IPS-20b (cell line): Measurements from ENCODE around the gene IFITM5.

Source experiments
- H3K27ac ChIP-seq: one replicate; pipeline ENCODE4 v1.5.1; 2013; ENCODE audit warnings: low read length
- H3K27me3 ChIP-seq: 2 replicates; pipeline ENCODE4 v1.6.1; 2013; ENCODE audit warnings: mild to moderate bottlenecking, low read length, inconsistent platforms; ENCODE audit not compliant: insufficient read depth
- H3K36me3 ChIP-seq: 2 replicates; pipeline ENCODE4 v1.6.1; 2013; ENCODE audit warnings: low read depth, mild to moderate bottlenecking, inconsistent platforms, low read length, moderate library complexity; ENCODE audit not compliant: insufficient read depth
- H3K4me1 ChIP-seq: 2 replicates; pipeline ENCODE4 v1.6.1; 2013; ENCODE audit warnings: mild to moderate bottlenecking, control low read depth, inconsistent platforms, low read length, moderate library complexity; ENCODE audit not compliant: insufficient read depth
- H3K4me3 ChIP-seq: 2 replicates; pipeline ENCODE4 v1.5.1; 2013; ENCODE audit warnings: mild to moderate bottlenecking, low read length, inconsistent platforms
- H3K9ac ChIP-seq: 2 replicates; pipeline ENCODE4 v1.6.1; 2013; ENCODE audit warnings: low read depth, mild to moderate bottlenecking, inconsistent platforms, low read length, moderate library complexity
- H3K9me3 ChIP-seq: 2 replicates; pipeline ENCODE4 v1.6.1; 2013; ENCODE audit warnings: mild to moderate bottlenecking, low read depth, low read length, inconsistent platforms; ENCODE audit not compliant: insufficient read depth

IFITM5 gene

DNA sequence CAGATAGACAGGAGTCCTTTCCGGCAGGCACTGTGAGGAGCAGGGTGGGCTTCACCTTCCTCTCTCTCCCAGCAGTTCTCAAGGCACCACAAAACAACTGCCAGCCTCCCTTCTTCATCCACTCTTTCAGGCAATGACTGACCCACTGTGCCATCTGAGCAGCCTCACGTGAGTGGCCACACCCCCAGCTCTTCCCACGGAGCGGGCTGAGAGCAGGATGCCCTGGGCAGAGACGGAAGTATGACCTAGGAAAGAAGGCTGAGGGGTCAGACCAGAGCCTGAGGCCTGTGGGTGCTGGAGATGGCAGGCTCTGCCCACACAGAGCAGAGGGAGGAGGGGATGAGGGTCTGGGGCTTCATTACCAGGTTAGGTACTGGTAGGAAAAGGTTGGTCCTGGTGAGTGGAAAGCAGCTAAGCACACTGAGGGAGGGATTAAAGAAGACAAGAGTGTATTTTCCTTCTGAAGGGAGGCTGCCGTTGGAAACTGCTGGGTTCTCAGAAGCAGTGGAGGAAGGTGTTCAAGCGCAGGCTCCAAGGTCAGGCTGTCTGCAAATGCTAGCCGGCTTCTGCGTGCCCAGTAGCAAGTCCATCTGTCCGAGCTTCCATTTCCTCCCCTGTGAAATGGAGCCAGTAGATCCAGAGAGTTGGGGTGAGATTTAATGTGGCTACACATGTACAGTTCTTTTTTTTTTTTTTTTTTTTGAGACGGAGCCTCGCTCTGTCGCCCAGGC is 16.5 kb downstream of the IFITM5 start:
- H3K27ac ChIP-seq, result no peak overlapping the region
- H3K9ac ChIP-seq, result no peak overlapping the region
- H3K4me1 ChIP-seq, result no peaks in the 10 kb centered on the region
- peaks cover 62% of the 10 kb centered on the region for H3K27me3 ChIP-seq
- no peak overlapping the region for H3K4me3 ChIP-seq
- no peaks in the 10 kb centered on the region for H3K36me3 ChIP-seq
- no peaks in the 10 kb centered on the region for H3K9me3 ChIP-seq

DNA sequence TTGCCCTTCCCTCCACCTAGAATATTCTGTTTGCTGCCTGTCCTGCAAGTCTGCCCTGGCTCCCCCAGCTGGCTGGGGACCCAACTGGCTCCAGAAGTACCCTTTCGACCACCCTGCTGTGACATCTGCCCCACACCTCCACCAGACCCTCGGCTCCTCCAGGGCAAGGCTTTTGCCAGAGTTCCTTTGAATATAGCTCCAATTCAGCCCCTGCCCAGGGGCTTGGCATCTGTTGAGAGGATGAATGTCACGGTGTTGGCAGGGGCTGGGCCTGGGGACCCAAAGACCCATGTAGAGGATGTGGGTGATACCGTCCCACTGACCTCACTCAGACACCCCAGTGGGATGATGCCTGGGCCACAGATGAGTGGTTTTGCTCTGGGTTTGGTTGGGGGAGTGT is 17.2 kb downstream of the IFITM5 start:
- Histone ChIP-seq H3K36me3 (no peaks in the 10 kb centered on the region), H3K9ac (no peak overlapping the region), H3K4me1 (no peaks in the 10 kb centered on the region), H3K4me3 (no peak overlapping the region), H3K9me3 (no peaks in the 10 kb centered on the region), H3K27ac (no peak overlapping the region), H3K27me3 (peaks cover 60% of the 10 kb centered on the region)

DNA sequence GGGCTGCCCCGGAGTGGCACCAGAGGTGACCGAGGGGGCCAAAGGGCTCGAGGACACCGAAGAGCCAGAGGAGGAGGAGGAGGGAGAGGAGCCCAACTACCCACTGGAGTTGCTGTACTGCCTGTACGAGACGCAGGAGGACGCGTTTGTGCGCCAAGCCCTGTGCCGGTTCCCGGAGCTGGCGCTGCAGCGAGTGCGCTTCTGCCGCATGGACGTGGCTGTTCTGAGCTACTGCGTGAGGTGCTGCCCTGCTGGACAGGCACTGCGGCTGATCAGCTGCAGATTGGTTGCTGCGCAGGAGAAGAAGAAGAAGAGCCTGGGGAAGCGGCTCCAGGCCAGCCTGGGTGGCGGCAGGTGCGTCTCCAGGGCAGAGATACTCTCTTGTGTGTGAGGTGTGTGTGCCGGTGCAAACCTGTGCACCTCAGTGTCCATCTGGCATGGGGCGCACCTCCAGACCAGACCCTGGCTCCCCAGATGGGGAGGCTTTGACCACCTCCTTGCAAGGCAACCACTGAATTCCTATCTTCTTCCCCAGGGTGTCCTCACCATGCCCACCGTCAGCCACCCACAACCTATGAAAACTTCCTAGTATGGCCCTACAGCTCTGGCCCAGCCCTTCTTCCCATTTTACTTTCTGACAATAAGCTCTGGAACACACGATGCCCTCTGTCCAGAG is 17.7 kb downstream of the IFITM5 start:
- H3K4me3 ChIP-seq, result no peak overlapping the region
- H3K4me1 ChIP-seq, result no peaks in the 10 kb centered on the region
- no peaks in the 10 kb centered on the region for H3K9me3 ChIP-seq
- H3K27me3 ChIP-seq, result peaks cover 57% of the 10 kb centered on the region
- H3K36me3 ChIP-seq, result no peaks in the 10 kb centered on the region
- H3K27ac ChIP-seq, result no peak overlapping the region
- H3K9ac ChIP-seq, result no peak overlapping the region

DNA sequence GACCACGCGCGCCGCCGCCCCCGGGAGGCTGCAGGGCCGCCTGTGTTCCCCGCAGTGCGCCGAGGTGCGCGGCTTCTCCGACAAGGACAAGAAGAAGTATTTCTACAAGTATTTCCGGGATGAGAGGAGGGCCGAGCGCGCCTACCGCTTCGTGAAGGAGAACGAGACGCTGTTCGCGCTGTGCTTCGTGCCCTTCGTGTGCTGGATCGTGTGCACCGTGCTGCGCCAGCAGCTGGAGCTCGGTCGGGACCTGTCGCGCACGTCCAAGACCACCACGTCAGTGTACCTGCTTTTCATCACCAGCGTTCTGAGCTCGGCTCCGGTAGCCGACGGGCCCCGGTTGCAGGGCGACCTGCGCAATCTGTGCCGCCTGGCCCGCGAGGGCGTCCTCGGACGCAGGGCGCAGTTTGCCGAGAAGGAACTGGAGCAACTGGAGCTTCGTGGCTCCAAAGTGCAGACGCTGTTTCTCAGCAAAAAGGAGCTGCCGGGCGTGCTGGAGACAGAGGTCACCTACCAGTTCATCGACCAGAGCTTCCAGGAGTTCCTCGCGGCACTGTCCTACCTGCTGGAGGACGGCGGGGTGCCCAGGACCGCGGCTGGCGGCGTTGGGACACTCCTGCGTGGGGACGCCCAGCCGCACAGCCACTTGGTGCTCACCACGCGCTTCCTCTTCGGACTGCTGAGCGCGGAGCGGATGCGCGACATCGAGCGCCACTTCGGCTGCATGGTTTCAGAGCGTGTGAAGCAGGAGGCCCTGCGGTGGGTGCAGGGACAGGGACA is 18.4 kb downstream of the IFITM5 start:
- Histone ChIP-seq H3K27me3 (peaks cover 57% of the 10 kb centered on the region), H3K4me3 (no peak overlapping the region), H3K27ac (no peak overlapping the region), H3K9ac (no peak overlapping the region), H3K36me3 (no peaks in the 10 kb centered on the region), H3K9me3 (no peaks in the 10 kb centered on the region), H3K4me1 (no peaks in the 10 kb centered on the region)

DNA sequence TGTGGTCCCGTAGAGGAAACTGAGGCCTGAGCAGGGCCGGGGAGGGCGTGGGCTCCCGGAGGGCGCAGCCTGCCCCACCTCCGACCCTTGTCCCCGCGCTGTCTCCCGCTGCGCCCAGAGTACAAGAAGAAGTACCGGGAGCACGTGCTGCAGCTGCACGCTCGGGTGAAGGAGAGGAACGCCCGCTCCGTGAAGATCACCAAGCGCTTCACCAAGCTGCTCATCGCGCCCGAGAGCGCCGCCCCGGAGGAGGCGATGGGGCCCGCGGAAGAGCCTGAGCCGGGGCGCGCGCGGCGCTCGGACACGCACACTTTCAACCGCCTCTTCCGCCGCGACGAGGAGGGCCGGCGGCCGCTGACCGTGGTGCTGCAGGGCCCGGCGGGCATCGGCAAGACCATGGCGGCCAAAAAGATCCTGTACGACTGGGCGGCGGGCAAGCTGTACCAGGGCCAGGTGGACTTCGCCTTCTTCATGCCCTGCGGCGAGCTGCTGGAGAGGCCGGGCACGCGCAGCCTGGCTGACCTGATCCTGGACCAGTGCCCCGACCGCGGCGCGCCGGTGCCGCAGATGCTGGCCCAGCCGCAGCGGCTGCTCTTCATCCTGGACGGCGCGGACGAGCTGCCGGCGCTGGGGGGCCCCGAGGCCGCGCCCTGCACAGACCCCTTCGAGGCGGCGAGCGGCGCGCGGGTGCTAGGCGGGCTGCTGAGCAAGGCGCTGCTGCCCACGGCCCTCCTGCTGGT is 19.2 kb downstream of the IFITM5 start:
- H3K36me3 ChIP-seq, result no peaks in the 10 kb centered on the region
- H3K4me1 ChIP-seq, result no peaks in the 10 kb centered on the region; the same call in 1 of the 2 replicates
- no peak overlapping the region for H3K9ac ChIP-seq
- H3K27ac ChIP-seq, result no peak overlapping the region
- H3K27me3 ChIP-seq, result peaks cover 57% of the 10 kb centered on the region
- H3K4me3 ChIP-seq, result peak overlapping the region; percentile 13; the same call in 1 of the 2 replicates
- no peaks in the 10 kb centered on the region for H3K9me3 ChIP-seq

DNA sequence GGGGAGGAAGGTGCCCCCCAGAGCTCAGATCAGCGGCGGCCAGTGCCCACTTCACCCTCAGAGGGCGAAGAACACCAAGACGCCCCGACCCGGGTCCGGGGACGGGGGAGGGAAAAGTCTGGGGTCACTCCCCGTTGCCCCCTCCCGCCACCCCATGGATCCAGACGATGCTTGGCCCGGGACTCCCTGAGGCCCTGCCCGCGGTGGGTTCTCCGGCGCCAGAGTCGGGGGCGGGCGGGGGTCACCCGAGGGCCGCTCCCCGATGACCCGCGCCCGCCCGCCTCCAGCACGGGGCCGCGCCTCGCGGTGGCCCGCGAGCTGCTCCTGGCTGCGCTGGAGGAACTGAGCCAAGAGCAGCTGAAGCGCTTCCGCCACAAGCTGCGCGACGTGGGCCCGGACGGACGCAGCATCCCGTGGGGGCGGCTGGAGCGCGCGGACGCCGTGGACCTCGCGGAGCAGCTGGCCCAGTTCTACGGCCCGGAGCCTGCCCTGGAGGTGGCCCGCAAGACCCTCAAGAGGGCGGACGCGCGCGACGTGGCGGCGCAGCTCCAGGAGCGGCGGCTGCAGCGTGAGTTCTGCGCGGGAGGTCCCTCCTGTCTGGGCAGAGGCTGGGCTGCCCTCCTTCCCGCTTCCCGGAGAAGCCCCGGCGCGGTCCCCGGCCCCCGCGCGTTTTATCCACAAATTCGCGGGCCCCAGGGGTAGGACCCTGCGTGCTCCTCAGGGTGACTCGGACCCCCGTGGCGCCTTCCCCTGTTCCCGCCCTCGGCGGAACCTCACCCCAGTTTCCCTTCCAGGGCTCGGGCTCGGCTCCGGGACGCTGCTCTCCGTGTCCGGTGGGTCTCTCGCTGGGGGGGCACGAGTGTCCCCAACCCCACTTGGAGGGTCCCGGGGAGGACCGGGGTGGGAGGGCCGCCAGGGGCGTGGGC is 20.0 kb downstream of the IFITM5 start:
- Histone ChIP-seq H3K9me3 (no peaks in the 10 kb centered on the region), H3K9ac (no peak overlapping the region), H3K4me3 (peak overlapping the region; percentile 13; the same call in 1 of the 2 replicates), H3K4me1 (no peaks in the 10 kb centered on the region; the same call in 1 of the 2 replicates), H3K27me3 (peaks cover 57% of the 10 kb centered on the region), H3K27ac (no peak overlapping the region), H3K36me3 (no peaks in the 10 kb centered on the region)

DNA sequence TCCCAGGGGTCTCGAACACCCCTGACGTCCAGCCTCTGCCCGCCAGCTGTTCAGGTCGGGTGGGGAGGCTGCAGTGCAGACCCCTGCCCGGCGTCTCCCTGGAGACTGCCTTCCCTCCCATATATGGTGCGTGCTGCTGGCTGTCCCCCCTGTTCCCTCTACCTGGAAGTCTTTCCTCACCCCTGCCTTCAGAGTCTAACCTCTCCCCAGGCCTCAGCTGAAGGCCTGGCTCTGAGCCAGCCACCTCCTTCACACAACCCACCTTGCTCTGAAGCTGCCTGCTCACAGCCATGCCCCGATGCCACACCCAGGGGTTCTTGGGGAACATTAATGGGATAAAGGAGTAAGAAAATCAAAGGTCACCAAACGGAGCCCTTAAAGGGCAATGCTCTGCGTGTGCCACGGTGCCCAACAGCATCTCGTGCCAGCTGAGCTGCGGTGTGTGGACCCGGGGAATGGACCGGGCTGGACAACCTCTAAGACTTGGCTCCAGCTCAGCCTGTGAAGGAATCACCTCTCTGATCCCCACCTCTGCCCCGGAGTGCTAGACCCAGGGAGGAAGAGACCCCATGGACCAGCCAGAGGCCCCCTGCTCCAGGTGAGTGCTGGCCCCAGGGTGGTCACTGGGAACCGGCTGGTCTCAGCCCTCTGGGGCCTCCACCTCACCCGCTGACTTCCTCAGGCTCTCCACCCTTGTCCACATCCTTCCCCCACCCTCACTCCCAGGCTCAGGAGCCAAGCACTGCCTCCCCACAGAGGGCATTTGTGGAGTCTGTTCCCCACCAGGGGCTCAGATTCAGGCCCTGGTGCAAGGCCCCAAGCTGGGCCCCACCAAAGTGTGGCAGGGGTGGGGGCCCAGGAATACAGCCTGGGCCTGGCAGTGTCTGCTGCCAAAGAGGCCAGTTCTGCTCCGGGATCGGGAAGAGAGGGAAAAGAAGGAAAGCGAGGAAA is 21.1 kb downstream of the IFITM5 start, which contains the start of gene NLRP6:
TSS of gene NLRP6 (plus strand) at position 407 of the 951 bp plus-strand sequence. CDS start at position 570, 163 bp downstream.
- Histone ChIP-seq H3K27ac (no peak within 1 kb of the TSS), H3K9me3 (no peaks in the 10 kb centered on the region), H3K36me3 (no peaks in the 10 kb centered on the region), H3K27me3 (peaks cover 57% of the 10 kb centered on the region), H3K4me1 (no peaks in the 10 kb centered on the region; the same call in 1 of the 2 replicates), H3K4me3 (no peak within 1 kb of the TSS), H3K9ac (no peak within 1 kb of the TSS)

DNA sequence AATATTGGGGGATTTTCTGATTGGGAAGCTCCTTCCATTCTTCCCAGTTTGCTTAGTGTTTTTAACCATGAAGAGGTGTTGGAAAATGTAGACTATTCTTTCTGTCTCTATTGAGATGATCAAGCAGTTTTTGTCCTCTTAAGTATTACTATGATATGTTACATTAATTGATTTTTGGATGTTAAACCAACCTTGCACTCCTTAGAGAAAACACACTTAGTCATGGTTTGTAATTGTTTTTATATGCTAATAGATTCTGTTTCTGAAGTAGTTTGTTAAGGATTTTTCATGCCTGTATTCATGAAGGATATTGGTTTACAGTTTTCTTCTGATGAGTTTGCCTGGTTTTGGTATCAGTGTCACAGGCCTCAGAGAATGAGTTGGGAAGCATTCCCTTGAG is 23.1 kb downstream of the IFITM5 start:
- Histone ChIP-seq H3K9ac (no peak overlapping the region), H3K27ac (no peak overlapping the region), H3K4me3 (no peak overlapping the region), H3K9me3 (no peaks in the 10 kb centered on the region), H3K27me3 (peaks cover 38% of the 10 kb centered on the region), H3K36me3 (no peaks in the 10 kb centered on the region), H3K4me1 (no peaks in the 10 kb centered on the region; the same call in 1 of the 2 replicates)

DNA sequence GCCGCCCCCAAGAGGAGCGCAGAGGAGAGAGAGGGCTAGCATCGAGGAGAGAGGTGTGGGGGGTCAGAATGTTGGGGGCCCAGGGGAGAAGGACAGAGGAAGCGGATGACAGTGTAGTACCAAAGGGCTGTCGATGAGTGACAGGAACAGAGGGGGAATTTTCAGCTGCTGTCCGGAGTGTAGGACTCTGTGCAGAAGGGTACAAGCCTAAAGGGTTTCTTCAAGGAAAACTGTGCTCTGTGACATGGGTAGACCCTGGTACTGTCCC is 26.5 kb downstream of the IFITM5 start:
- Histone ChIP-seq H3K27ac (no peak overlapping the region), H3K9ac (no peak overlapping the region), H3K4me3 (no peak overlapping the region), H3K36me3 (no peaks in the 10 kb centered on the region), H3K9me3 (no peaks in the 10 kb centered on the region), H3K4me1 (peaks cover 5% of the 10 kb centered on the region; the same call in 1 of the 2 replicates), H3K27me3 (peaks cover 10% of the 10 kb centered on the region; the same call in 1 of the 2 replicates)
